Activated T-cell treated with anti-CD3 and anti-CD28 coated beads for 48 hours (primary cell): ENCODE data around the gene CDH18.

Experiments
- DNase-seq: peaks from one replicate; pipeline ENCODE4 v3.0.0-alpha.2; 2020; ENCODE audit warnings: low read depth

Gene CDH18

GRCh38 chr5:19584131-19584530, 403.9 kb downstream of the CDH18 start:
- no peak for DNase-seq

- no peak for DNase-seq
Measured at GRCh38 chr5:19577882-19578281, 410.1 kb downstream of the CDH18 start.

- DNase-seq = no peak
Measured at GRCh38 chr5:19568004-19568403, 420.0 kb downstream of the CDH18 start.

GRCh38 chr5:19565466-19565865, 422.5 kb downstream of the CDH18 start:
- no peak for DNase-seq

- no peak for DNase-seq
Measured at GRCh38 chr5:19564036-19564435, 424.0 kb downstream of the CDH18 start.

- DNase-seq = no peak
Measured at GRCh38 chr5:19555876-19556275, 432.1 kb downstream of the CDH18 start.

GRCh38 chr5:19555436-19555835, 432.6 kb downstream of the CDH18 start:
- DNase-seq = no peak

- DNase-seq = no peak
Measured at GRCh38 chr5:19554524-19554923, 433.5 kb downstream of the CDH18 start.

GRCh38 chr5:19547640-19548039, 440.4 kb downstream of the CDH18 start:
- DNase-seq = no peak

- DNase-seq = no peak
Measured at GRCh38 chr5:19546521-19546920, 441.5 kb downstream of the CDH18 start.

- no peak for DNase-seq
Measured at GRCh38 chr5:19538607-19539006, 449.4 kb downstream of the CDH18 start.

- no peak for DNase-seq
Measured at GRCh38 chr5:19536387-19536786, 451.6 kb downstream of the CDH18 start.

- DNase-seq = no peak
Measured at GRCh38 chr5:19534751-19535150, 453.2 kb downstream of the CDH18 start.

GRCh38 chr5:19532936-19533335, 455.1 kb downstream of the CDH18 start:
- DNase-seq = no peak

- DNase-seq = no peak
Measured at GRCh38 chr5:19531374-19531952, 456.5 kb downstream of the CDH18 start.

- no peak for DNase-seq
Measured at GRCh38 chr5:19519448-19519847, 468.6 kb downstream of the CDH18 start.

GRCh38 chr5:19498852-19499251, 489.1 kb downstream of the CDH18 start:
- DNase-seq = no peak

- DNase-seq = no peak
Measured at GRCh38 chr5:19497229-19497815, 490.7 kb downstream of the CDH18 start.

- DNase-seq = no peak
Measured at GRCh38 chr5:19496056-19496455, 491.9 kb downstream of the CDH18 start.

- no peak for DNase-seq
Measured at GRCh38 chr5:19492861-19493260, 495.1 kb downstream of the CDH18 start.

GRCh38 chr5:19488786-19489185, 499.2 kb downstream of the CDH18 start:
- DNase-seq = no peak

GRCh38 chr5:19487480-19487879, 500.5 kb downstream of the CDH18 start:
- no peak for DNase-seq

- DNase-seq = no peak
Measured at GRCh38 chr5:19479562-19479961, 508.4 kb downstream of the CDH18 start.

- no peak for DNase-seq
Measured at GRCh38 chr5:19462019-19462418, 526.0 kb downstream of the CDH18 start.
